NCI-H2196 treated with DMSO at 0.1 percent for 48 hours (cell line): ENCODE results near the gene SMC6.

Experiments
- DNase-seq: peaks from one replicate; lab custom pipeline; 2025; ENCODE audit not compliant: unreplicated experiment; lab: John Stamatoyannopoulos, UW

Gene SMC6

DNA sequence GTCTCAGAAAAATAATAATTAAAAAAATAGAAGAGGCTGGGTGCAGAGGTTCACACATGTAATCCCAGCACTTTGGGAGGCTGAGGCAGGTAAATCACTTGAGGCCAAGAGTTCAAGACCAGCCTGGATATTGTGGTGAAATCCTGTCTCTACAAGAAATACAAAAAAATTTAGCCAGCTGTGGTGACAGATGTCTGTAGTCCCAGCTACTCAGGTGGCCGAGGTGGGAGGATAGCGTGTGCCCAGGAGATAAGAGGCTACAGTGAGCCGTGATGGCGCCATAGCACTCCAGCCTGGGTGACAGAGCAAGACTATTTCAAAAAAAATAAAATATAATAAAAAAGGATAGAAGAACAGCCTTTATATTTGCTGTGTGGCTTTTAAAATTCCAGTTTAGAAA is 35.9 kb downstream of the SMC6 start:
- no peak for DNase-seq

DNA sequence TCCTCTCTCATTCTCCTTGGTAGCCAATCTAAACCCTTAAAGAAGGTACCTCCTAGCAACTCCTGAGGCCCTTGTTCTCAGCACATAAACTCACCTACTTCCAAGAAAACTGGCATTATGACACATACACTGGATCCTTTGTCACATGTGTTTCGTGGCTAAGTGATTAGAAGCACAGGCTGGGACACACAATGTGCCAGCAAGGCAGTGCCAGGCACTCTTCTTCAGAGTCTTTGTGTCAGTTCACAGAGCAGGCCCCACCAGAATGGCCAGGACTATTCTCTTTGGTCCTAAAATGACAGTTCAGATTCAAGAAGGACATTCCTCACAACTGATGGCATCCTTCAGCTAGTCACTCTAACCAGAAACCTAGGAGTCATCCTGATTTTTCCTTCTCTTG is 40.3 kb downstream of the SMC6 start:
- DNase-seq, result no peak

DNA sequence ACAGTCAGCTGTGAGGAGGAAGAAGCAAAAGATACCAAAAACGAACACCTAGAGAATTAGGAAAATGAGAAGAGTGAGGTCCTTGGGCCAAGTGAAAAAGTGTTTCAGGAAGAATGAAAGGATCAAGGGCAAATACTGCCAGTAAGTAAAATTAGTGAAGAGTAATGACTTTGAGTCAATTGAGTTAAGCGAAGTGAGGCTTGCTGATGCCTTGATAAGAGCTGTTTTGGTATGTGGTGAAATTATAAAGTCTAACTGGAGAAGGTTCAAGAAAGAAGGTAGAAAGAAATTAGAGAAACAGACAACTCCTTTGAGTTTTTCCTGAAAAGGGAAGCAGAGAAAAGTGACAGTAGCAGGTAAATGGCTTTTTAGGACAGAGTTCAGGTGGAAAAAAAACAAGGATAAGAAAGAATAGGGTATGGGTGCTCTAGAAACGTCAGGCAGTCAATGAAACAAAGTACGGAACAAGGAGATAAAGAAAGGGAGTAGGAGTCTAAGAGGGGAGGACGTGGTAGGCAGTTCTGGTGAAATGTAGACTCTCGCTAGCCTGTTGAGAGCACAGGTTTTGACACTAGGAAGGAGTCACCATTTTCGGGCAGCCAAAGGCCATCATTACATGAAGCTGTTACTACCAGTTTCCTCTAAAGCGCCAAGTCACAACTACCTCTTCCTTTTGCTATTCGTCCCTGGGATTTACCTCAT is 42.9 kb downstream of the SMC6 start:
- no peak for DNase-seq

DNA sequence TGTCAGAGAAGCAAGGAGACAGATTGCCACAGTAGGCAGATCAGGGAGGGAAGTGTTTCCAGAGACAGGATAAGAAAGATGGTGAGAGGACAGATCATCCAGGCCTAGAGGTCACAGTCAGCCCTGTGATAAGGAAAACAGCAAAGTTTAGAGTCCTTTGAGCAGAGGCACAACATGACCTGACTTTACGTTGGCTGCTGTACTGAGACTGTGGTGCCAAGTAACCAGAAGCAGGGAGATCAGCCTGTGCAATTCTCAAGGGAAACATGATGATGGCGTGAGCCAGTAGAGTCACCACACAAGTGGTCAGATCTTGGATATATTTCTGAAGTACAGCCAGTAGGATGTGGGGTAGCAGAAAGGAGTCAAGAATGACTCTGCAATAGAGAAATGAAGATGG is 43.7 kb downstream of the SMC6 start:
- DNase-seq, result no peak

DNA sequence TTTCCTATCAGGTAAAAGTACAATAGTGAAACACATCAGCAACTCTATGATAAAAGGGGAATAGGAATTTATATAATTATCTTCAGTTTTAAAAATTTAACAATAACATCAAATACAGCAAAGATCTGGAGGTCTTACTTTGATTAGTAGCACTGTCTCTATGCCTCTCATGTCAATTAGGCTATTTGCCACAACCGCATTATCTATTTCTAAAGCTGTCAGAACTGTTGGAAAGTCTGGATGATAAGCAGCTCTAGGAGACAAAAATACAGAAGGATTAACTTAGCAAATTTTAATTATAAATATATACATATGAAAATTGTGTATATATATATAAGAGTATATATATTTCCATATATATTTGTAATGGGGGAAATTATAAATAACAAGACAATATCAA is 45.1 kb downstream of the SMC6 start:
- DNase-seq, result no peak

DNA sequence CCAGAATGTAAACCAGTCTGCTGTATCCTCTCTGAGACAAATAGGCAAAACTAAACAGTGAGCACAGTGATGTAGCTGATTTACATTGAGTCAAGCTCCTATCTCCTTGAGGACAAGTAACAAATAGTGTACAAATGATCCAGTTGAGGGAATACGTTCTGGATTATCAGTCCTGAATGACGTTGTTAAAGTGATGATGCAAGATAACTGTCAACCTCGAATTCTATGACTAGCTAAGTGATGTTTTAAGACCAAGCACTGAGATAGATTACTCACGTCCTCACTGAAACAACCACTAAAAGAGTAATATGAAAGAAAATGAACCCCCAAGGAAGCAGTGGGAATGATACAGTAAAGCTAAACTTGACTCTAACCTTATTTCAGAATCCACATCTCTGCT is 46.8 kb downstream of the SMC6 start:
- no peak for DNase-seq

DNA sequence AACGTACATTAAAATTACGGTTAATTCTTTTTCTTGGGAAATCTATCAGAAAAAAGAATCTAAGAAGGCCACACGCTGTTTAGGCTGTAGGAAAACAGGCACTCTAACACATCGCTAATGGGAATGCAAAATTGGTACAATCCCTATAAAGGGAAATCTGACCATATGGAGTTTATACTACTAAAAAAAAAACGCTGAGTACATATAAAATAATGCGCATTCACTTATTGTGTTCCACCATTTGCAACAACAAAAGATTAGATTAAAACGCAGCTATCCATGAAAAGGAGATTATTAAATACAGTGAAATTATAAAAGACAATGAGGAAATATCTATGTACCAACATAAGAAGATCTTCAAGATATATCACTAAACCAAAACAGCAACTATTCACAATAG is 62.8 kb downstream of the SMC6 start:
- DNase-seq, result no peak

DNA sequence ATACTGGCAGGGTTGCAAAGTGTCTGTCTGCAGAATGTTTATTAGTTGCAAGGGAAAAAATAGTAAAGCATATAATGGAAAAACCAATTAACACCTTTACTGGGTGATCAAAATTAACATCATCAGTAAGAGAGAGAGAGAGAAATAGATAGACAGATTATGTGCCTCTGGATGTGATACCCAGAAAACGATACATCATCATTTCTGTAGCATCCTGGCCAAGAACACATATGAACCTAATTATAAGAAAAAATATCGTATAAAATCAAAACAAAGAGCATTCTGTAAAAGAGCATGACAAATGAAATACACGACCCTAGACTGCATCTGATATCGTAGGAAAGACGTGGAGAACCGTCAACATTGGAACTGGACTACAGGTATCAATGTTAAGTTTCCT is 64.6 kb downstream of the SMC6 start:
- DNase-seq, result no peak

DNA sequence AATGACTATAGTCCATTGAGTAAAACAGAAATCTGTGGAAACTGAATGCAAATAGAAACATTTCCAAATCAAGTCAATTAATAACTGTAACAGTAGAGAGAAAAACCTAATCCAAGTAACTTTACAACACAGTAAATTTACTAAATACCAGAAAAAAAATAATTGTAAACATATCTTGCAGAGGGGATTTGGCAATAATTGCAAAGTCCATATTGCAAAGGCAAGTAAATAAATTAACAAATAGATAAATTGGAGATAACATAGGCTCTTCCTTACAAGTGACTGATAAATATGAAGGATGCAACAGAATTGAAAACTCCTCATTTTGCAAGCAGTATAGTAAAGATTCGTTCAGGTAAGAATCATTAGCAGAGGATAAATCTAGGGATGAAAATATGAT is 65.0 kb downstream of the SMC6 start:
- no peak for DNase-seq

DNA sequence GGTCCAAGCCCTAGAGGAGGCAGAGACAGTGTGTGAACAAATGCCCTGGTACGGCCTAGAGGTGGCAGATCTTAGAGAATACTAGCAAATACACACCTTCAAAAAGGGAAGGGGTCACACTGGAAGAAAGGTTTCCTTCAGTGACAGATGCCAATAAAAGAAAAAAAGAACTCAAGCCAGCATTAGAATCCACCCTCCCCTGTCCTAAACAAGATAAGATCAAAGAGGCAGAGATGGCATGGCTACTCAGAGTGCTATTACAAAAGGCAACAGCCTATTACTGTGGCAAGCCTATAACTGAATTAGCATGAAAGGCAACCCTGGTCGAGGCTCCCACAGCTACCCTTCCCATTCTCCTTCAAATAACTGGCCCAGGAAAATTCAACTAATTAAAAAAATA is 69.6 kb downstream of the SMC6 start:
- no peak for DNase-seq

DNA sequence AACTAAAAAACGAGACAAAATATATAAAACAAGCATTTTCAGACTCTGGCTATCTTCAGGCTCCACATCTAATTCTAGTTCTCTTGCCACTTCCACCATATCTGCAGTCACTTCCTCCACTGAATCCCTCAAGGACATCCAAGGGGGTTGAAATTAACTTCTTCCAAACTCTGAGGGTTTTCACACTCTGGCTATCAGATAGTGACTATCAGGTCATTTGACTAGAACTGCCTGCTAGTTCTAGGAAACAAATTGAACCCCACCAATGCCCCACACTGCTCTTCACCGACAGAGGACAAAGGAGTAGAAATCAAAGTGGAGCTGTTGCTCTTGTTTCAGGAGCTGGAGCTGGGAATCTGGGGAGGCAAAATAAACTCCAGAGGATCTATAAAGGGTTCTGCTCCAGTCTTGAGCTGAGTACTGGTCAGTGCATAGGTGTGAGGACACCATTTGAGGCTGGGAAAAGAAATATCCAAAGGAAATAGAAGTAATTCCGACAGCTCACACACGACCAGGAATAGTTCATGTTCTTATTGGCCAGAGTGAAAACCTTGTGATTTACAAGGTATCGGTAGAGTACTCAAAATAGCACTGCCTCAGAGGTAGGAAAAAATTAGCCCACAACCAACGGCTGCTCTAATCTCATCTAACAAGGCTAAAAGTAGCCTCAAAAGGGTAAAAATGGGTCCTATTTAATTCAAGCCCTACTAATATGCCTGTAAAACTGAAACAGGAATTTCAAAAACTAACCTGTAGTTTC is 71.3 kb downstream of the SMC6 start:
- no peak for DNase-seq

DNA sequence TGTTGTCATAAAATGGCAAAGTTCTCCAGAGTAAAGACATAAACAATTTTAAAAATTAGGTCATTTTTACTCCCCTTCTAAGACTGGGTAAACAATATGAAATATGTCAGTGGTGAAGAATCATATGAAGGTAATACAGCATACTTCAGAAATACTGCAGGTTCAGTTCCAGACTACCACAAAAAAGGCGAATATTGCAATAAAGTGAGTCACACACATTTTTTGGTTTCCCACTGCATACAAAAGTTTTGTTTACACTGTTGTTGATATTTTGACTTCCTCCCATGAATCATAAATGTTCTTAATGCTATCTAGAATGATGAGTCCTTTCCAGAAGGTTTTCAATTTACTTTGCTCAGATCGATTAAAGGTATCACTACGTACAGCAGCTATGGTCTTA is 73.5 kb downstream of the SMC6 start:
- no peak for DNase-seq

DNA sequence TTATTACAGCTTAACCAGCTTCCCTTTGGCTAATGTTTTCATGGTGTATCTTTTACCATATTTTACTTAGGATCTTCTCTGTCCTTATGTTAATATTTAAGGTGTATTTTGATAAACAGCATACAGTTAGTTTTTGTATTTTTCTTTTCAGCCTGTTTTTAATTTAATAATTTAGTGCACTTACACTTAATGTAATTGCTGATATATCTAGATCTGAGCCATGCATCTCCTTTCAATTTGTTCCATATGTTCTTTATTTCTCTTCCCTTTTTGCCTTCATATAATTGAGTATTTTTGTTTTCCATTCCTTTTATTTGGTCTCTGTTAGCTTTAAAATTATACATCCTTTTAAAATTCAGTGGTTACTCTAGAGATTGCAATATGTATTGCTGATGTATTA is 78.8 kb downstream of the SMC6 start:
- no peak for DNase-seq

DNA sequence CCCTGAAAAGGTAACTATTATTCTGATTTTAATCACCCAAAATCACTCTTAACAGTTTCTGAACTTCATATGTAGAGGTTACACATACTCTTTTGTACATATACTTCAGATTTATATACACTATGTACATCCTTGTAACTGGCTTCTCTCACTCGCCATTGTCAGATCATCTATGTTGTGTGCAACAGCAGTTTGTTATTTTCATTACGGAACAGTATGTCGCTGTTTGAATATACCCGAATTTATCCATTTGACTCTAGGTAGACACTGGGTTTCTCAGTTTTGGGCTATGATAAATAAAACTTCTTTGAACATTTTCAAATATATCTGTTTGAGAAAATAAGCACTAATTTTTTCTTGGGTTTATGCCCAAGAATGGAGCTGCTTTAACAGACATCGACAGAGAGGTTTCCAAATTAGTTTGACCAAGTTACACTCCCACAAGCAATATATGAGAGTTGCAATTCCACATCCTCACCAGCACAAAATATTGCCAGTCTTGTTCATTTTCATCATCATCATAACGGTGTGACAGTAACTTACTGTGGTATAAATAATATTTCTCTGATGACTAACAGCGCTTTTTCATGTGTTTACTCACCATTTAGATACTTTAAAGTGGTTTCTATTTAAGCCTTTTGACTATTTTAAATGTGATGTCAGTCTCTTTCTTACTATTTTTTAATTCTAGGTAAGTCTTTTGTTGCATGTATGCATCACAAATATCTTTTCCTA is 80.9 kb downstream of the SMC6 start:
- no peak for DNase-seq

DNA sequence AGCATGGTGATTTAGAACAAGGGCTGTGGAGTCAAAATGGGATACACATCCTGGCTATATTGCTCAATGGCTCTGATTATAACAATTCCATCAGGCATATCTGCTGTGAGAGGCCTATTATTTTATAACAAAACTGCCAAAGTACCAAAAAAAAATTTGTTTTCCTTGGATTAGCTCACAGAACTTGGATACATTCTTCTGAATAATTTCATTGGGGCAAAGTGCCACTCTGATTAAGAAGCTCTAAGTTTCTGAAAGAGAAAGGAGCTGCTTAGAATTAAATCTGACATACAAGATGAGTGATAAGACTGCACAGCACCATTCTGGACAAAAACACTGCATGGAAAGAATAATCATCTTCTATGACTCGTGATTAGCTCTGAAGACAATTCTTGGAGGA is 85.7 kb downstream of the SMC6 start:
- no peak for DNase-seq

DNA sequence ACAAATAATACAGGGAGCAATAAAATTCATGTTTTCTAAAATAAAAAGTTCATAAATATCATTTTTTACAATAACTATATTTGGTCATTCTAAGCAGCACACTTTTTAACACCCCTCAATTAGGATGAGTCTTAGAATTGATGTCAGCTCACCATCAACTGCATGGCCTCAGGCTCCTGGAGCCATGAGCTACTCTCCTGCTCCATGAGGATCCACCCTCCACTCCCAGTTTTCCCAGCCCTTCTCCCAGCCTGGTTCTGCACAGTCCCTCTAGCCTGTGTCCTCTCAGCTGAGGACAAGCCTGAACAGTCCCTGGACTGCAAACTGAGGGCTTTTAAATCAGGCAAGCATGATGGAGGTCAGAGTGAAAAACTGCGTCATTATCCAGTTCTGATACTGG is 89.1 kb downstream of the SMC6 start:
- no peak for DNase-seq

DNA sequence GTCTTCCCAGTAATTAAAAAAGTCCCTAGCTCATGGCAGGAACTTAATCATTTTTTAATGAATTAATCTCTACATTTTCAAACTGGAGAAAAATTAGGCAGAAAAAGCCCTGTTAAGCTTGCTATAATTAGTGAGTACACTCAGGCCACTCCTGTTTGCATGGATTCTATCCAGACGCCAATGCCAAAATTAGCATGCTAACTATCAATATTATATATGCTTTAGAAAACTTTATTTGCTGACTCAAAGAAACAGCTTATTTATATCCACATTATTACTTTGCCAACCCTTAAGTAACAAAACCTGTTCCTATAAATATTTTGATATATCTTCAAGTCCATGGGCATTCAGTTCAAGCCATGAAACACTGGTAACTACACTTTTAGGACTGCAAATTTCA is 90.9 kb downstream of the SMC6 start:
- DNase-seq, result no peak

DNA sequence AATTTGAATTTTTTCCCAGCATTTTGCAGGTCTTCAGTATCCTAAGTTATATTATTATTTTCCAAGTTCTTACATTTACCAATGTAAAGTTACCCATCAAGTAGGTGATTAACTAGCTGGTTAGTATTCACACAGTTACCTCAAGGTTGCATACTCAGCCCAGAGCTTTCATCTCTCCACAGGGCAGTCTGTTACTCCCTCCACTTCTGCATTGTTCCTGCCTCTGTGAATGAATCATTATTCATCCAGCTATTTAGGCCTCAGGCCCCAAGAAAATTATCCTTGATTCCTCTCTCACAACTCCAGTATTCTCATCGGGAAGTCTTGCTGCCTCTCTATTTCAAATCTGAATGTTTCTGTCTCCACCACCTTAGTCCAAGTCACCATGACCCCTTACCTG is 92.2 kb downstream of the SMC6 start:
- DNase-seq, result no peak

DNA sequence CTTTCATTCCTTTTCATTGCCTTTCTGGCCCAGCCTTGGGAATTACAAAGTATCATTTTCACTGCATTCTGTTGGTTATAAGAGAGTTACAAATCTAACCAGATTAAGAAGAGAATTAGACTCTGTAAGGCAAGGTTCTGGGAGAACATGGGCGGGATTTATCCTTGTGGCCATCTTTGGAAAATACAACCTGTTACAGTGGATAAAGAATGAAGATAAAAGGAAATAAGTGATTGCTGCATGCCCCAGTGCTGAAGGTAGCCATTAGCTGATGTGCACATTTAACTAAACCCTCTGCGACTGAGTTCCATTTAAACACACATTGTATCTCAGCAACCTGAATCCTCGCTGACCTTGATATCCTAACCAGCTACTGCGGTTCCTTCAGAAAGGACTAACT is 93.4 kb downstream of the SMC6 start:
- DNase-seq, result no peak

DNA sequence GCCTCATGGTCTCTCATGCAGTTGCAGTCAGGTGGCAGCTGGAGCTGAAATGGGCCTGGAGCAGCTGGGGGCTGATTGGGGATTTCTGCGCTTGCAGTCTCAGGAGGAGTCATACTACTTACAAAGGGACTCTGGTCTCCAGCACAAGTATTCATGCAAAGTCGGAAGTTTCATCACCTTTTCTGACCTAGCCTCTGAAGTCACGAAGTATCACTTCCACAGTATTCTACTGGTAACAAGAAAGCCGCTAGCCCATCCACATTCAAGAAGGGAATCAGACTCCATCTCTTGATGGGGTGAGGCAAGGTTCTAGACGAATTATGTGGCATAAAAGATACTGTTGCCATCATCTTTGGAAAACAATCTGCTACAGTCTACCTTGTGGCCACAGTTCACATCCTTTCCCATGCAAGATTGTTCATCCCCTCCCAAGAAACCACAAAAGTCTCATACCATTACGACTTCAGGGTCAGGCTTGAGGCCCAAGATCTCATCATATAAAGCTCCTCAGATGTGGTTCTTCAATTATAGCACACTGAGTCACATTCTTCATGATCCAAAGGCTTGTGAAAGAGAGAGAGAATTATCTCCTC is 95.3 kb downstream of the SMC6 start:
- no peak for DNase-seq

DNA sequence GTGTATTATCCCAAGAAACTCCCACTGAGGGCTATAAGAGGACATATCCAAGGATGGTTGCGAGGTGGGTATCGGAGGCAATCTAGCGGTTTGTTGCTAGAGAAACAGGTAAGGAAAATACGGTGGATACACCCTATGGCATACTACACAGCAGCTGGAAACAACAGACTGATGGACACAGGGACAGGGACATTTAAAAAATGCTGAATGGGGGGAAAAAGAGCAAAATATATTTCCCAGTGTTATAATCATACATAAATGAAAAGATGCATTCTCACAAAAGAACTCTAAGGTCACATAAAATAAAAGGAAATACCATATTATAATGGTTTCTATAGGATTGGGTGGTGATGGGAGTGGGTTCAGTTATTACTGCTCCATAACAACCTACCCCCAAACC is 95.9 kb downstream of the SMC6 start:
- no peak for DNase-seq
